ENCODE data around the gene LTO1. TPM values are rescaled to one million over a fixed set of nuclear protein-coding genes. Genes with fewer than 3 reads are reported as not detected.
"Not testable (repeated sequence)": the region's sequence is repeated elsewhere in the genome, so short reads cannot be mapped to it uniquely, and the experiment has no call there.

LTO1 gene
- total and polyA plus RNA-seq, 2 of the 13 experiments (the other 11 are each of a cell fraction or from before 2014, with no cell fraction given): 11.8 to 15.0 TPM

- 0 out of 2 replicates have a peak, but pooled peaks have one; percentile 24 for TF ChIP-seq PPARG (CRISPR knock-in tag; conservative IDR thresholded peaks at IDR 0.05)
- 0 out of 2 replicates have a peak, but pooled peaks have one; percentile 50 for TF ChIP-seq ZNF547 (CRISPR knock-in tag; IDR thresholded peaks at IDR 0.05)
- TF ChIP-seq ZC3H4 (CRISPR knock-in tag; IDR thresholded peaks at IDR 0.05; ENCODE audit: borderline replicate concordance): peak; percentile 43; the same call in 1 of the 2 replicates
- 0 out of 2 replicates have a peak, but pooled peaks have one; percentile 20 for TF ChIP-seq HNF4A (CRISPR knock-in tag; IDR thresholded peaks at IDR 0.05)
- TF ChIP-seq KDM2A (CRISPR knock-in tag; IDR thresholded peaks at IDR 0.05; ENCODE audit: borderline replicate concordance, low read depth): 0 out of 2 replicates have a peak, but pooled peaks have one; percentile 41
- peak; percentile 69 for TF ChIP-seq RXRB (CRISPR knock-in tag; IDR thresholded peaks at IDR 0.05; ENCODE audit: borderline replicate concordance)
- not testable (repeated sequence) for TF ChIP-seq SOX13, FOXA1, NONO (IDR thresholded peaks at IDR 0.05)
- peak in 1 of 2 experiments; percentile 76; a peak in 2 of 4 replicates for TF ChIP-seq SOX13 (CRISPR knock-in tag; conservative IDR thresholded peaks at IDR 0.05 in 1 of 2, IDR thresholded peaks at IDR 0.05 in 1 of 2)
- TF ChIP-seq ZNF670 (CRISPR knock-in tag; IDR thresholded peaks at IDR 0.05; ENCODE audit: borderline replicate concordance): peak; percentile 72; the same call in 1 of the 2 replicates
- peak; percentile 61; the same call in 1 of the 2 replicates for TF ChIP-seq ZFP82 (CRISPR knock-in tag; IDR thresholded peaks at IDR 0.05; ENCODE audit: borderline replicate concordance)
- peak; percentile 57; the same call in 1 of the 2 replicates for TF ChIP-seq RARA (CRISPR knock-in tag; IDR thresholded peaks at IDR 0.05)
- TF ChIP-seq NFIC (IDR thresholded peaks at IDR 0.05; ENCODE audit: low read length): peak; percentile 68
- peak; percentile 2; the same call in 1 of the 2 replicates for TF ChIP-seq GABPB1 (CRISPR knock-in tag; IDR thresholded peaks at IDR 0.05)
- TF ChIP-seq, protein P1, sequence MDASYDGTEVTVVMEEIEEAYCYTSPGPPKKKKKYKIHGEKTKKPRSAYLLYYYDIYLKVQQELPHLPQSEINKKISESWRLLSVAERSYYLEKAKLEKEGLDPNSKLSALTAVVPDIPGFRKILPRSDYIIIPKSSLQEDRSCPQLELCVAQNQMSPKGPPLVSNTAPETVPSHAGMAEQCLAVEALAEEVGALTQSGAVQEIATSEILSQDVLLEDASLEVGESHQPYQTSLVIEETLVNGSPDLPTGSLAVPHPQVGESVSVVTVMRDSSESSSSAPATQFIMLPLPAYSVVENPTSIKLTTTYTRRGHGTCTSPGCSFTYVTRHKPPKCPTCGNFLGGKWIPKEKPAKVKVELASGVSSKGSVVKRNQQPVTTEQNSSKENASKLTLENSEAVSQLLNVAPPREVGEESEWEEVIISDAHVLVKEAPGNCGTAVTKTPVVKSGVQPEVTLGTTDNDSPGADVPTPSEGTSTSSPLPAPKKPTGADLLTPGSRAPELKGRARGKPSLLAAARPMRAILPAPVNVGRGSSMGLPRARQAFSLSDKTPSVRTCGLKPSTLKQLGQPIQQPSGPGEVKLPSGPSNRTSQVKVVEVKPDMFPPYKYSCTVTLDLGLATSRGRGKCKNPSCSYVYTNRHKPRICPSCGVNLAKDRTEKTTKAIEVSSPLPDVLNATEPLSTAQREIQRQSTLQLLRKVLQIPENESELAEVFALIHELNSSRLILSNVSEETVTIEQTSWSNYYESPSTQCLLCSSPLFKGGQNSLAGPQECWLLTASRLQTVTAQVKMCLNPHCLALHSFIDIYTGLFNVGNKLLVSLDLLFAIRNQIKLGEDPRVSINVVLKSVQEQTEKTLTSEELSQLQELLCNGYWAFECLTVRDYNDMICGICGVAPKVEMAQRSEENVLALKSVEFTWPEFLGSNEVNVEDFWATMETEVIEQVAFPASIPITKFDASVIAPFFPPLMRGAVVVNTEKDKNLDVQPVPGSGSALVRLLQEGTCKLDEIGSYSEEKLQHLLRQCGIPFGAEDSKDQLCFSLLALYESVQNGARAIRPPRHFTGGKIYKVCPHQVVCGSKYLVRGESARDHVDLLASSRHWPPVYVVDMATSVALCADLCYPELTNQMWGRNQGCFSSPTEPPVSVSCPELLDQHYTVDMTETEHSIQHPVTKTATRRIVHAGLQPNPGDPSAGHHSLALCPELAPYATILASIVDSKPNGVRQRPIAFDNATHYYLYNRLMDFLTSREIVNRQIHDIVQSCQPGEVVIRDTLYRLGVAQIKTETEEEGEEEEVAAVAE (CRISPR knock-in tag; IDR thresholded peaks at IDR 0.05; ENCODE audit: borderline replicate concordance): peak; percentile 56; the same call in 1 of the 2 replicates
- peak; percentile 80 for TF ChIP-seq TEAD3 (CRISPR knock-in tag; optimal IDR thresholded peaks at IDR 0.05; ENCODE audit: borderline replicate concordance)
- 0 out of 2 replicates have a peak, but pooled peaks have one; percentile 9 for TF ChIP-seq ELF3 (CRISPR knock-in tag; IDR thresholded peaks at IDR 0.05)
- TF ChIP-seq ATF7 (IDR thresholded peaks at IDR 0.05): peak; percentile 92
- peak; percentile 96 for TF ChIP-seq ATF7 (CRISPR knock-in tag; IDR thresholded peaks at IDR 0.05)
- TF ChIP-seq ZGPAT (CRISPR knock-in tag; IDR thresholded peaks at IDR 0.05): 0 out of 2 replicates have a peak, but pooled peaks have one; percentile 17
- peak; percentile 50 for TF ChIP-seq FOXA1 (CRISPR knock-in tag; IDR thresholded peaks at IDR 0.05)
- TF ChIP-seq ZMYM4 (CRISPR knock-in tag; IDR thresholded peaks at IDR 0.05): peak; percentile 36; the same call in 1 of the 2 replicates
- 0 out of 2 replicates have a peak, but pooled peaks have one; percentile 50 for TF ChIP-seq NONO (CRISPR knock-in tag; conservative IDR thresholded peaks at IDR 0.05)
These were observed 13.0 kb upstream of the LTO1 start (continued) for GRCh38 chr11:69687969-69688771.

All from HepG2 (cell line).